ENCODE measurements around the gene PTGFRN.

Gene PTGFRN

GRCh38 chr1:116889380-116889779 is 20.3 kb upstream of the PTGFRN start:
- no peak for DNase-seq

- no peak for DNase-seq
Measured at GRCh38 chr1:116891396-116892079, 18.2 kb upstream of the PTGFRN start.

- no peak for DNase-seq
Measured at GRCh38 chr1:116895073-116895472, 14.6 kb upstream of the PTGFRN start.

GRCh38 chr1:116899529-116899928 is 10.2 kb upstream of the PTGFRN start:
- no peak for DNase-seq

- no peak for DNase-seq
Measured at GRCh38 chr1:116900471-116901365, 9.0 kb upstream of the PTGFRN start.

GRCh38 chr1:116902027-116902426 is 7.7 kb upstream of the PTGFRN start:
- DNase-seq: no peak

- no peak for DNase-seq
Measured at GRCh38 chr1:116902723-116903383, 6.9 kb upstream of the PTGFRN start.

GRCh38 chr1:116904791-116905320 is 4.9 kb upstream of the PTGFRN start:
- no peak for DNase-seq

GRCh38 chr1:116906812-116907211 is 2.9 kb upstream of the PTGFRN start:
- no peak for DNase-seq

- DNase-seq: no peak
Measured at GRCh38 chr1:116907351-116907750, 2.4 kb upstream of the PTGFRN start.

GRCh38 chr1:116908266-116908665 is 1.4 kb upstream of the PTGFRN start:
- DNase-seq: no peak

GRCh38 chr1:116908820-116909511 is 750 bp upstream of the PTGFRN start:
- no peak for DNase-seq

- DNase-seq: peak; percentile 44
Measured at GRCh38 chr1:116910379-116911187, 867 bp downstream of the PTGFRN start.

- DNase-seq: no peak
Measured at GRCh38 chr1:116911188-116911553, 1.5 kb downstream of the PTGFRN start.

- no peak for DNase-seq
Measured at GRCh38 chr1:116911779-116912469, 2.2 kb downstream of the PTGFRN start.

GRCh38 chr1:116912846-116913245 is 3.1 kb downstream of the PTGFRN start:
- DNase-seq: no peak

GRCh38 chr1:116913941-116914340 is 4.2 kb downstream of the PTGFRN start:
- no peak for DNase-seq

GRCh38 chr1:116914667-116915066 is 5.0 kb downstream of the PTGFRN start:
- no peak for DNase-seq

GRCh38 chr1:116915086-116915661 is 5.5 kb downstream of the PTGFRN start:
- peak; percentile 3 for DNase-seq

GRCh38 chr1:116916002-116916401 is 6.3 kb downstream of the PTGFRN start:
- DNase-seq: no peak

Measured in CD4-positive, alpha-beta T cell treated with Interleukin-10 for 1 hour (primary cell).